Effector memory CD8-positive, alpha-beta T cell (primary cell): ENCODE data around the gene ALOX5.
"Not testable (repeated sequence)": the region's sequence is repeated elsewhere in the genome, so short reads cannot be mapped to it uniquely, and the experiment has no call there.

Source experiments
- ATAC-seq: fragments of 150-1000 bp; cut with Tn5 transposase; replicated peaks from 2 replicates; pipeline ENCODE4 v1.10.0; 2021; ENCODE audit warnings: mild to moderate bottlenecking, moderate library complexity
- DNase-seq, 3 experiments: peaks; one replicate each; pipeline ENCODE4 v3.0.0; 2021
- H3K27ac Mint-ChIP-seq, 2 donors: one replicate each; pipeline ENCODE4 v1.8.0; 2022; ENCODE audit warnings: mild to moderate bottlenecking in 2 of 2, mixed read lengths in 2 of 2, moderate library complexity in 2 of 2
- H3K27me3 Mint-ChIP-seq, 2 donors: one replicate each; pipeline ENCODE4 v1.8.0; 2022; ENCODE audit warnings: mixed read lengths in 2 of 2
- H3K36me3 Mint-ChIP-seq: one replicate; pipeline ENCODE4 v1.8.0; 2022; ENCODE audit warnings: mild to moderate bottlenecking, moderate library complexity, mixed read lengths; ENCODE audit not compliant: insufficient read depth
- H3K4me1 Mint-ChIP-seq, 2 donors: one replicate each; pipeline ENCODE4 v1.8.0; 2022; ENCODE audit warnings: low read depth in 2 of 2, mixed read lengths in 2 of 2
- H3K4me3 Mint-ChIP-seq, 2 donors: one replicate each; pipeline ENCODE4 v1.8.0; 2022; ENCODE audit warnings: mild to moderate bottlenecking in 2 of 2, mixed read lengths in 2 of 2, moderate library complexity in 2 of 2
- H3K9me3 Mint-ChIP-seq, 2 donors: one replicate each; pipeline ENCODE4 v1.8.0; 2022; ENCODE audit warnings: mixed read lengths in 2 of 2

The ALOX5 gene

DNA sequence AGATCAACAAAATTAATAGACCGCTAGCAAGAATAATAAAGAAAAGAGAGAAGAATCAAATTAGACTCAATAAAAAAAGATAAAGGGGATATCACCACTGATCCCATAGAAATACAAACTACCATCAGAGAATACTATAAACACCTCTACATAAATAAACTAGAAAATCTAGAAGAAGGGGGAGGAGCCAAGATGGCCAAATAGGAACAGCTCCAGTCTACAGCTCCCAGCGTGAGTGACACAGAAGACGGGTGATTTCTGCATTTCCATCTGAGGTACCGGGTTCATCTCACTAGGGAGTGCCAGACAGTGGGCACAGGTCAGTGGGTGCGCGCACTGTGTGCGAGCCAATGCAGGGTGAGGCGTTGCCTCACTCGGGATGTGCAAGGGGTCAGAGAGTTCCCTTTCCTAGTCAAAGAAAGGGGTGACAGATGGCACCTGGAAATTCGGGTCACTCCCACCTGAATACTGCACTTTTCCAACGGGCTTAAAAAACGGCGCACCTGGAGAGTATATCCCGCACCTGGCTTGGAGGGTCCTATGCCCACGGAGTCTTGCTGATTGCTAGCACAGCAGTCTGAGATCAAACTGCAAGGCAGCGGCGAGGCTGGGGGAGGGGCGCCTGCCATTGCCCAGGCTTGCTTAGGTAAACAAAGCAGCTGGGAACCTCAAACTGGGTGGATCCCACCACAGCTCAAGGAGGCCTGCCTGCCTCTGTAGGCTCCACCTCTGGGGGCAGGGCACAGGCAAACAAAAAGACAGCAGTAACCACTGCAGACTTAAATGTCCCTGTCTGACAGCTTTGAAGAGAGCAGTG lies 11.8 kb upstream of the ALOX5 start:
- H3K27me3 Mint-ChIP-seq = peaks cover 27 to 62% of the 10 kb centered on the region in 2 donors
- H3K4me1 Mint-ChIP-seq, DNase-seq, H3K36me3 Mint-ChIP-seq, H3K9me3 Mint-ChIP-seq, H3K27ac Mint-ChIP-seq, ATAC-seq: not testable (repeated sequence)
- peak overlapping the region in 1 of 2 donors; percentile 53 for H3K4me3 Mint-ChIP-seq

DNA sequence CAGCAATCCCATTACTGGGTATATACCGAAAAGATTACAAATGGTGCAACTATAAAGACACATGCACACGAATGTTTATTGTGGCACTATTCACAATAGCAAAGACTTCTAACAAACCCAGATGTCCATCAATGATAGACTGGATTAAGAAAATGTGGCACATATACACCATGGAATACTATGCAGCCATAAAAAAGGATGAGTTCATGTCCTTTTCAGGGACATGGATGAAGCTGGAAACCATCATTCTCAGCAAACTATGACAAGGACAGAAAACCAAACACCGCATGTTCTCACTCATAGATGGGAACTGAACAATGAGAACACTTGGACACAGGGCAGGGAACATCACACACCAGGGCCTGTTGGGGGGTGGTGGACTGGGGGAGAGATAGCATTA lies 6.4 kb upstream of the ALOX5 start:
- not testable (repeated sequence) for H3K4me1 Mint-ChIP-seq, H3K4me3 Mint-ChIP-seq, H3K36me3 Mint-ChIP-seq, H3K9me3 Mint-ChIP-seq, ATAC-seq, DNase-seq, H3K27ac Mint-ChIP-seq
- H3K27me3 Mint-ChIP-seq = peaks cover 19 to 51% of the 10 kb centered on the region in 2 donors

DNA sequence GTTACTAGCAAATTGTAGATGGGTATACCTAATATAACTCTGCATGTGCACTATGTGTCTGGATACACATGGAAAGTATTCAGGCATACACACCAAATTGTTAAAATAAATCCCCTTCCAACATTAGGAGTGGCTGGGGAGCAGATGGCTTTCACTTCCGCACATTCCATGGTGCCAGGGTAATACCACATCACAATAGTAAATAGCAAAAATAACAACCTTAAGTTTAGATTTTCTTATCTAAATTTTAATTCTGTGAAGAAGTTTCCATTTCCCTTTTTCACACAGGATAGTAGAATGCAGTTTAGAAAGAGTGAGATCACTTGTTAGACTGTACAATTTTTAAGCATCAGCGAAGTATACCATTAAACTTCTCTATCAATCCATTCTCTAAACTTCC lies 5.8 kb upstream of the ALOX5 start:
- Mint-ChIP-seq H3K9me3 (no peaks in the 10 kb centered on the region), H3K4me1 (peaks cover 3 to 5% of the 10 kb centered on the region in 2 donors), H3K36me3 (no peaks in the 10 kb centered on the region), H3K27ac (no peak overlapping the region), H3K4me3 (no peak overlapping the region), H3K27me3 (peaks cover 25 to 52% of the 10 kb centered on the region in 2 donors)
- ATAC-seq (no peak), DNase-seq (no peak)

DNA sequence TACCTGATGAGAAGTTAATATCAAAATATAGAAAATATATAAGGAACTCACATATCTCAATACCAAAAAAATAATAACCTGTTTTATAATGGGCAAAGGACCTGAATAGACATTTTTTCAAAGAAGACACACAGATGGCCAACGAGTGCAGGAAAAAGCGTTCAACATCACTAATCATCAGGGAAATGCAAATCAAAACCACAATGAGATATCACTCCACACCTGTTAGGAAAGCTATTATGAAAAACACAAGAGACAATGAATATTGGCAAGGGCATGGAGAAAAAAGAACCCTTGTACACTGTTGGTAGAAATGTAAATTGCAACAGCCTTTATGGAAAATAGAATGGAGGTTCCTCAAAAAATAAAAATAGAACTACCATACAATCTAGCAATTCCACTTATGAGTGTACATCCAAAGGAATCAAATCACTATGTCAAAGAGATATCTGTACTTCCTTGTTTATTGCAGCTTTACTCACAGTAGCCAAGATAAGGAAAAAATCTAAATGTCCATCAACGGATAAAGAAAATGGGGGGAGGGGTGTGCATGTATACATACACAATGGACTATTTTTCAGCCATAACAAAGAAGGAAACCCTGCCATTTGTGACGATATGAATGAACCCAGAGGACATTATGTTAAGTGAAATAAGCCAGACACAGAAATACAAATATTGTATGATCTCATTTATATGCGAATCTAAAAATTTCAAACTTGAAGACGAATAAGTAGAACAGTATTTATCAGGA lies 3.6 kb upstream of the ALOX5 start:
- Mint-ChIP-seq H3K36me3 (no peaks in the 10 kb centered on the region), H3K27ac (no peak overlapping the region), H3K27me3 (peaks cover 32 to 52% of the 10 kb centered on the region in 2 donors), H3K4me1 (peaks cover 9 to 10% of the 10 kb centered on the region in 2 donors), H3K9me3 (no peaks in the 10 kb centered on the region), H3K4me3 (no peak overlapping the region)
- no peak for ATAC-seq
- DNase-seq = no peak

DNA sequence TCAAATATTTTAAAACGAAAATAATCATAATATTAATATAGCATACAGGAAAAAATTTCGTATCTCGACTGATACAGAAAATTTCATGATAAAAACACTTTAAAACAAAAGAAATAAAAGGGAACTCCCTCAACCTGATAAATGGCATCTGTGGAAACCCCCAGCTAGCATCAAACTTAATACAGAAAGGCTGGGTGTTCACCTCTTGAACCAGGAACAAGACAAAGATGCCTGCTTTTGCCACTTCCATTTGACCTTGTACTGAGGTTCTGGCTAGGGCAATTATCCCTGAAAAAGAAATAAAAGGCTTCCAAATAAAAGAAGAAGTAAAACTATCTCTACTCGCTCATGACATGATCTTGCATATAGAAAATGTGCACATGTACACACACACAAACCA lies 2.5 kb upstream of the ALOX5 start:
- Mint-ChIP-seq H3K9me3 (no peaks in the 10 kb centered on the region), H3K4me3 (no peak overlapping the region), H3K36me3 (no peaks in the 10 kb centered on the region), H3K4me1 (peaks cover 10 to 13% of the 10 kb centered on the region in 2 donors), H3K27ac (no peak overlapping the region), H3K27me3 (peaks cover 32 to 56% of the 10 kb centered on the region in 2 donors)
- DNase-seq (no peak), ATAC-seq (no peak)

DNA sequence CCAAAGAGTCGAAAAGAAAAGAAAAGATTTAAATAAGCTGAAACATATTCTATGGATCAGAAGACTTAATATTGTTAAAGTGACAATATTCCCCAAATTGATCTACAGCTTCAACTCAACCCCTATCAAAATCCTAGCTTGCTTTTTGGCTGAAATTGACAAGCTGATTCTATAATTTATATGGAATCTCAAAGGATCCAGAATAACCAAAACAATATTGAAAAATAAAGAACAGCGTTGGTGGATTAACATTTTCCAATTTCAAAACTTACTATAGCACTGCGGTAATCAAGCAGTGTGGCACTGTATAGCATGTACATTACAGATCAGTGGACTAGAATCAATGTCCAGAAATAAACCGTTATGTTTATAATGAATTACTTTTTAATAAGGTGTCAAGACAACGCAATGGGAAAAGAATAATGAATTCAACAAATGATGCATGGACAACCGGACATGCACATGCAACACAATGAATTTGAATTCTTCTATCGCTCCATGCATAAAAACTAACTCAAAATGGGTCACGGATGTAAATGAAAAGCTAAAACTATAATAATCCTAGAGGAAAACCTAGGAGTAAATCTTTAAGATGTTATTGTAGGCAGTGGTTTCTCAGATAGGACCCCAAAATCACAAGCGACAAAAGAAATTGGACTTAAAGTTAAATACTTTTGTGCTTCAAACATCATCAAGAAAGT lies 1.6 kb upstream of the ALOX5 start:
- peaks cover 32 to 57% of the 10 kb centered on the region in 2 donors for H3K27me3 Mint-ChIP-seq
- DNase-seq (no peak), ATAC-seq (no peak)
- H3K27ac Mint-ChIP-seq = peak overlapping the region in 1 of 2 donors; percentile 21
- peaks cover 10 to 13% of the 10 kb centered on the region in 2 donors for H3K4me1 Mint-ChIP-seq
- H3K4me3 Mint-ChIP-seq = peak overlapping the region; percentile 83 to 92
- H3K9me3 Mint-ChIP-seq = no peaks in the 10 kb centered on the region
- no peaks in the 10 kb centered on the region for H3K36me3 Mint-ChIP-seq

DNA sequence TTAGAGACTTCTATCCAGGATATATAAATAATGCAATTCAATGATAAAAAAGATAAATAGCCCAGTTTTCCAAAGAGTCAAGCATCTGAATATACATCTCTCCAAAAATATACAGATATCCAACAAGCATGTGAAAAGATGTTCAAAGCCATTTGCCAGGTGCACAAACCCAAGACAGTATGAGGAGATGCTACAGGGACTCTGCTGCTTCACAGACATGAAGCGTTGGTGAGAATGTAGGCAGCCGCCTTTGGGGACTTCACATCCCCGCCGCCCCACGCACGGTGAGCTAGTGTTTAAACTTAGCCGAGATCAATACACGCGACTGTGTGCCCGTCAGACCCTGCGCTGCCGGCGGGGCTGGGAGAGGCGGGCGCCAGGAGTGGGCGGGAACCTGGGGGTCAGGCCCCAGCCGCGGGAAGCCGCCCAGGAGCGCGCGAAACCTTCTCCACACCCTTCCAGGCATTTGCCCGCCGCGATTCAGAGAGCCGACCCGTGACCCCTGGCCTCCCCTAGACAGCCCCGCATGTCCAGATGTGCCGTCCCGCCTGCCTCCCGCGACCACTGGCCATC lies 927 bp upstream of the ALOX5 start:
- Mint-ChIP-seq H3K4me1 (peaks cover 10 to 13% of the 10 kb centered on the region in 2 donors), H3K9me3 (no peaks in the 10 kb centered on the region)

DNA sequence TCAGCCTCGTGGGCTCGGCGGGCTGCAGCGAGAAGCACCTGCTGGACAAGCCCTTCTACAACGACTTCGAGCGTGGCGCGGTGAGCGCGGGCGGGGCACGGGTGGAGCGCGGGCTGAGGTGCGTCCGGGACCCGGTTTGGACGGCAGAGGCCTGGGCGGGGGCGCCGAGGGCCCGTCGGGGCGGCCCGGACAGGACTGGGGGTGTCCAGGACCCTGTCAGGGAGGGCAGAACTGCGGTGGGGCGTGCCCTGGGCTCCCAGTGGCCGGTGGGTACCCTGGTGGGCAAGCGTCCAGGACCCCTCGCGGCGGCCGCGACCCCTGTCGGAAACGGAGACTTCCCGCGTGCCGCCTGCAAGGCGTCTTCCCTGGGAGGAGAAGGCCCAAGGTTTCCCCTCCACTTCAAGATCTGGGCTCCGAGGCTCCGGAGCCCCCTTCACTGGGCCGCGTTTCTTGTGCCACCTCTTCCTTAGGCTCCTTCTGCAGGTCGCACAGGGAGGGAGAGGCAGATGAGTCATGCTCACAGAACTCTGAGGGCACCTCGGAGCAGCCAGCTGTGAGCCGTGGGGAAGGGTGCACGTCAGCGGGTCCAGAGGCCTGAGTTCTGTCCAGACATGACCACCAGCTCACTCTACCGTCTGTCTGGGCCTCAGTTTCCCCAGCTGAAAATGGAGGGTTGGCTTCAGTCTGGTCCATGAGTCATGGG lies 485 bp downstream of the ALOX5 start:
- no peak for DNase-seq
- peaks cover 10 to 16% of the 10 kb centered on the region in 2 donors for H3K4me1 Mint-ChIP-seq

More for the DNA sequence above, 927 bp upstream of the ALOX5 start:
- H3K27ac Mint-ChIP-seq = peak overlapping the region in 1 of 2 donors; percentile 21
- H3K36me3 Mint-ChIP-seq = no peaks in the 10 kb centered on the region
- peak overlapping the region; percentile 83 to 92 for H3K4me3 Mint-ChIP-seq
- ATAC-seq (peak; percentile 51), DNase-seq (no peak)
- peaks cover 37 to 55% of the 10 kb centered on the region in 2 donors for H3K27me3 Mint-ChIP-seq

DNA sequence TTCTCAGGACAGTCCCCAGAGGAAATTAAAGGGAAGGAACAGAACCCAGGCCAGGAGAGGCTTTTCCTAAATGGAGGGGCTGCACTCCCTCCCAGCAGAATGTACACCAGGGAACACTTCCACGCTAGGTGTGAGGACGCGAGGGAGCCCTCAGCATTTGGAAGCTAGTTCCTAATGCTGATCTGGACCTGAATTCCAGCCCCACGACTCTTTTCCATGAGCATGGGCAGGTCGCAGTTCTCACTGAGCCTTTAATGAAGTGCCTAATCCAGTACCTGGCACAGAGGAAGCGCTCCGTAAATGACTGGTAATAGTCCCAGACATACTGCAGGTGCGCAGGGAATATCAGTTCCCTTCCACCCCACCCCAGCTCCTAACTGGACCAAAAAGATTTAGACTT lies 1.1 kb downstream of the ALOX5 start:
- H3K4me1 Mint-ChIP-seq = peaks cover 10 to 16% of the 10 kb centered on the region in 2 donors
- ATAC-seq (no peak), DNase-seq (no peak)
- peaks cover 34 to 46% of the 10 kb centered on the region in 2 donors for H3K27me3 Mint-ChIP-seq
- H3K27ac Mint-ChIP-seq = no peak overlapping the region
- peak overlapping the region; percentile 26 to 92 for H3K4me3 Mint-ChIP-seq
- no peaks in the 10 kb centered on the region for H3K9me3 Mint-ChIP-seq
- no peaks in the 10 kb centered on the region for H3K36me3 Mint-ChIP-seq

More for the DNA sequence above, 485 bp downstream of the ALOX5 start:
- H3K27ac Mint-ChIP-seq = no peak overlapping the region
- no peaks in the 10 kb centered on the region for H3K36me3 Mint-ChIP-seq
- peak overlapping the region; percentile 26 to 92 for H3K4me3 Mint-ChIP-seq
- H3K9me3 Mint-ChIP-seq = no peaks in the 10 kb centered on the region
- peak; percentile 50 for ATAC-seq
- H3K27me3 Mint-ChIP-seq = peaks cover 34 to 46% of the 10 kb centered on the region in 2 donors

DNA sequence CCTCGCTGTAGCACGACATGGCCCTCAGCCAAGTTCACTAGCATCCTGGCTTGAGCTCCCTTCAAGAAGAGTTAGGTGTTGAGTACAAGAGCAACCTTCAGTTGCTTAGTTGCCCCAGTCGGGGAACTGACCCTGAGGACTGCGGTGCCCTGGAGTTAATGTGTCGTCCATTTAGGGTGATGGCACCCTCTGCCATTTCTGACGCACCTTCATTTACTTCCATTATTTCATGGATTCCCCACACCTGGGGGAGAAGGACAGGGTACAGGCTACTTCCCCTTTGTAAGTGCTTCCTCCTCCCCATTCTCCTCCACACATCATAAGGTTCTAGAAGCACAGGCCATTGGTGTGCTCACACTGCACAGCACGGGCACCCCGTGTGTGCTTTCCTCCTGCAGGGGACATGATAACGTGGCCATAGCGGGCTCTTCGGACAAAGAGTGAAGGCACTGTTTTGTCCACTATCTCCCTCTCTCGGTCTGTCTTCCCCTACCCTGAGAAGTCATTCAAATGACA lies 1.8 kb downstream of the ALOX5 start:
- H3K36me3 Mint-ChIP-seq = no peaks in the 10 kb centered on the region
- H3K4me3 Mint-ChIP-seq = peak overlapping the region; percentile 21 to 92
- H3K27ac Mint-ChIP-seq = no peak overlapping the region

DNA sequence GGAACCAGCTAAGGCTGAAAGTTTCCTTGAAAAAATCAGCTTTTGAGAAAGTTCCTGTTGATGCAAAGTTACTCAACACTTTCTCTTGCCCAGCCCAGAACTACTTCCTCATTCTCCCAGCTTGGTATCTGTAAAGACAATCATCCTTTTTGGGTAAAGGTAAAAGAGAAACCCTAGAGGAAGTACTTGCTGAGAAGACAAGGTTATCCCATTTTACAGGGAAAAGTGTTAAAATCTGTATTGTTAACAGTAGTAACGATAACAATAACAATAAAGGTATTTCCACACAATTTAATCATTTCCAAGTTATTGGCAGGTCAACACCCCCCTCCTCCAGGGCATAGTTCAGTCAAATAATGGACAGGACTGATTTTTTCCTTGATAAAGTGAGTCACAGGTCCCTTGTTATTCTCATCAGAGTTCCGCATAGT lies 2.4 kb downstream of the ALOX5 start:
- no peak overlapping the region for H3K27ac Mint-ChIP-seq
- peaks cover 10 to 16% of the 10 kb centered on the region in 2 donors for H3K4me1 Mint-ChIP-seq

More for the DNA sequence above, 1.8 kb downstream of the ALOX5 start:
- no peak for DNase-seq
- H3K9me3 Mint-ChIP-seq = no peaks in the 10 kb centered on the region
- peaks cover 10 to 16% of the 10 kb centered on the region in 2 donors for H3K4me1 Mint-ChIP-seq
- ATAC-seq = no peak
- peaks cover 34 to 42% of the 10 kb centered on the region in 2 donors for H3K27me3 Mint-ChIP-seq

DNA sequence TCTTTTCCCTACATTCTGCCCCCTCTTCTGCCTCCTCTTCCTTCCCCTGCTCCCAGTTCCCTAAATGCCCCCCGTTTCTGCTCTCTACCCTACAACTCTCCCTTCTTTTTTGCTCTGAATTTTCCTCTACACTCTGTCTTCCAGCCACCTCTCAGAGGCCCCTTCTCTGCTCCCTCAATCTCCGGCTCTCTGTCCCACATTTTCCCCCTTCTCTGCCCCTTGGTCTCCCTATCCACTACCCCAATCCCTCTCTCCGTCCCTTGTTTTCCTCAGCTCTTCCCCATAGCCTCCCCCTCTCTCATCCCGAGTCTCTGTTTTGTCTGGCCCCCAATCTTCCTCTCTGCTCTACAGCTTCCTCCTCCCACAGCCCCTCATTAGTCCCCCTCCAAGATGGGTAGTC lies 3.3 kb downstream of the ALOX5 start:
- DNase-seq = no peak
- no peak for ATAC-seq
- Mint-ChIP-seq H3K4me1 (peaks cover 10 to 16% of the 10 kb centered on the region in 2 donors), H3K4me3 (no peak overlapping the region), H3K27ac (no peak overlapping the region), H3K27me3 (peaks cover 34 to 39% of the 10 kb centered on the region in 2 donors), H3K9me3 (no peaks in the 10 kb centered on the region), H3K36me3 (no peaks in the 10 kb centered on the region)

More for the DNA sequence above, 2.4 kb downstream of the ALOX5 start:
- Mint-ChIP-seq H3K27me3 (peaks cover 34 to 39% of the 10 kb centered on the region in 2 donors), H3K36me3 (no peaks in the 10 kb centered on the region), H3K9me3 (no peaks in the 10 kb centered on the region), H3K4me3 (no peak overlapping the region)
- ATAC-seq (no peak), DNase-seq (no peak)
